IMR-90 (cell line): ENCODE results near the gene SLC46A3. TPM values are rescaled to one million over a fixed set of nuclear protein-coding genes. Genes with fewer than 3 reads are reported as not detected.

ENCODE experiments used
- ATAC-seq: fragments of 200-7000 bp; cut with Tn5 transposase; 2 replicates; pipeline ENCODE4 v1.9.1; 2020; ENCODE audit warnings: low read depth, mild to moderate bottlenecking, moderate library complexity
- BruUV-seq: library from RNA; stranded (reverse); fragments of 400-500 nt; replicated peaks from 2 replicates; lab custom pipeline; 2021; lab: Mats Ljungman, UMichigan
- CTCF ChIA-PET: fragments of 300-600 bp; formaldehyde crosslinking; extraction: SDS; loops from one replicate; lab custom pipeline; 2021; ENCODE audit warnings: antibody characterized with exemption; lab: Yijun Ruan, JAX
- POLR2A ChIA-PET: fragments of 300-600 bp; sonication (Branson Sonifier 250); formaldehyde crosslinking; loops from one replicate; lab custom pipeline; 2022; ENCODE audit warnings: antibody characterized with exemption; ENCODE audit not compliant: unreplicated experiment; lab: Charles Lee
- DNase-seq: peaks from one replicate; pipeline ENCODE4 v3.0.0; 2013
- H2AFZ ChIP-seq: replicated peaks from 2 replicates; pipeline ENCODE3; 2013; ENCODE audit warnings: low read length, mild to moderate bottlenecking; ENCODE audit not compliant: poor library complexity
- H2AK5ac ChIP-seq: 2 replicates; pipeline ENCODE4 v1.6.1; 2013; ENCODE audit warnings: low read depth, low read length, inconsistent platforms
- H2AK9ac ChIP-seq: replicated peaks from 2 replicates; pipeline ENCODE3; 2013; ENCODE audit warnings: mild to moderate bottlenecking, low read depth, low read length, moderate library complexity; ENCODE audit not compliant: poor library complexity
- H2BK120ac ChIP-seq: 2 replicates; pipeline ENCODE4 v1.6.1; 2013; ENCODE audit warnings: low read depth, low read length, inconsistent platforms
- H2BK15ac ChIP-seq: 3 replicates; pipeline ENCODE4 v1.6.1; 2013; ENCODE audit warnings: low read depth, low read length, inconsistent platforms
- H2BK20ac ChIP-seq: 2 replicates; pipeline ENCODE4 v1.6.1; 2013; ENCODE audit warnings: low read depth, mild to moderate bottlenecking, inconsistent platforms, low read length, moderate library complexity
- H2BK5ac ChIP-seq: 2 replicates; pipeline ENCODE4 v1.6.1; 2013; ENCODE audit warnings: mild to moderate bottlenecking, low read depth, low read length, inconsistent platforms; ENCODE audit not compliant: poor library complexity, severe bottlenecking
- H3K14ac ChIP-seq: replicated peaks from 2 replicates; pipeline ENCODE4 v1.6.1; 2013; ENCODE audit warnings: low read depth, low read length, inconsistent platforms
- H3K18ac ChIP-seq: 2 replicates; pipeline ENCODE4 v1.6.1; 2013; ENCODE audit warnings: low read depth, low read length, control low read depth
- H3K23ac ChIP-seq: 2 replicates; pipeline ENCODE4 v1.6.1; 2013; ENCODE audit warnings: low read depth, low read length, inconsistent platforms
- H3K27ac ChIP-seq: 2 replicates; pipeline ENCODE4 v1.5.1; 2013; ENCODE audit warnings: mild to moderate bottlenecking, control low read depth, low read length; ENCODE audit not compliant: insufficient read depth
- H3K27me3 ChIP-seq: 2 replicates; pipeline ENCODE4 v1.6.1; 2013; ENCODE audit warnings: low read length; ENCODE audit not compliant: control insufficient read depth, insufficient read depth
- H3K36me3 ChIP-seq: 2 replicates; pipeline ENCODE4 v1.6.1; 2013; ENCODE audit warnings: low read length, mixed read lengths; ENCODE audit not compliant: control insufficient read depth, insufficient read depth
- H3K4ac ChIP-seq: 2 replicates; pipeline ENCODE4 v1.6.1; 2013; ENCODE audit warnings: low read depth, low read length, inconsistent platforms
- H3K4me1 ChIP-seq: 2 replicates; pipeline ENCODE4 v1.6.1; 2013; ENCODE audit warnings: low read length, mixed read lengths; ENCODE audit not compliant: control insufficient read depth, insufficient read depth
- H3K4me2 ChIP-seq: 2 replicates; pipeline ENCODE4 v1.6.1; 2013; ENCODE audit warnings: low read depth, mild to moderate bottlenecking, control low read depth, low read length, moderate library complexity
- H3K4me3 ChIP-seq: 2 replicates; pipeline ENCODE4 v1.5.1; 2013; ENCODE audit warnings: low read depth, mild to moderate bottlenecking, control low read depth, low read length, moderate library complexity; ENCODE audit not compliant: insufficient read depth
- H3K56ac ChIP-seq: 2 replicates; pipeline ENCODE4 v1.6.1; 2013; ENCODE audit warnings: low read length, inconsistent platforms; ENCODE audit not compliant: insufficient read depth; ENCODE audit errors: extremely low read depth
- H3K79me1 ChIP-seq, 2 experiments: 2 replicates each; pipeline ENCODE4 v1.6.1; 2013; ENCODE audit warnings: low read length in 2 of 2, inconsistent platforms in 1 of 2, low read depth in 1 of 2
- H3K9ac ChIP-seq: 2 replicates; pipeline ENCODE4 v1.6.1; 2013; ENCODE audit warnings: low read depth, low read length, control low read depth
- H3K9me1 ChIP-seq: 2 replicates; pipeline ENCODE4 v1.6.1; 2013; ENCODE audit warnings: low read length, inconsistent platforms; ENCODE audit not compliant: insufficient read depth
- H3K9me3 ChIP-seq: 2 replicates; pipeline ENCODE4 v1.6.1; 2013; ENCODE audit warnings: low read length; ENCODE audit not compliant: control insufficient read depth, insufficient read depth
- H4K20me1 ChIP-seq: 2 replicates; pipeline ENCODE4 v1.6.1; 2013; ENCODE audit warnings: low read length, inconsistent platforms; ENCODE audit not compliant: insufficient read depth
- H4K5ac ChIP-seq: 2 replicates; pipeline ENCODE4 v1.6.1; 2013; ENCODE audit warnings: mild to moderate bottlenecking, low read depth, low read length, control low read depth
- H4K8ac ChIP-seq, 2 experiments: 2 replicates each; pipeline ENCODE4 v1.6.1; 2013; ENCODE audit warnings: low read depth in 2 of 2, low read length in 2 of 2, control low read depth in 1 of 2, inconsistent platforms in 1 of 2
- H4K91ac ChIP-seq: 2 replicates; pipeline ENCODE4 v1.6.1; 2013; ENCODE audit warnings: low read depth, low read length, inconsistent platforms; ENCODE audit not compliant: insufficient read depth
- CHD1 ChIP-seq: IDR thresholded peaks from 2 replicates; pipeline ENCODE4 v1.6.1; 2012; ENCODE audit warnings: low read depth, low read length, improper control_type of control experiment
- WGBS, 2 experiments: methylation state at CpG; one replicate each; pipeline versions ENCODE4 v1.1.5 to v1.1.7; 2013; ENCODE audit warnings: missing lambda C conversion rate in 2 of 2; ENCODE audit not compliant: insufficient read length in 1 of 2; ENCODE audit errors: extremely low coverage in 2 of 2; 5-methylcytosine and 5-hydroxymethylcytosine counted together
- dilution Hi-C: fragments of 300-500 bp; cut with HindIII; formaldehyde crosslinking; loops from one replicate; pipeline ENCODE4 v1.14.3; 2018; ENCODE audit warnings: low sequenced_read_pairs; ENCODE audit not compliant: unreplicated experiment
- in situ Hi-C: fragments of 300-500 bp; cut with MboI; formaldehyde crosslinking; loops from 3 replicates; pipeline ENCODE4 v1.14.3; 2019; ENCODE audit warnings: low sequenced_read_pairs, inconsistent platforms, mixed read lengths
- intact Hi-C: fragments of 100-400 bp; cut with micrococcal nuclease; formaldehyde crosslinking; loops from 2 replicates; pipeline ENCODE4 v1.10.0; 2022
- polyA plus RNA-seq, 3 experiments: library from polyadenylated mRNA; depleted of rRNA; stranded (reverse); fragments of >200 nt; gene quantifications; 2 replicates each; pipeline ENCODE4 v1.2.3, GENCODE V29; 2012; ENCODE audit warnings: low replicate concordance in 1 of 3
- total RNA-seq: library from RNA; depleted of rRNA; stranded (reverse); fragments of >200 nt; gene quantifications from 2 replicates; pipeline ENCODE4 v1.2.3, GENCODE V29; 2012

The SLC46A3 gene
- total and polyA plus RNA-seq, 2 of the 4 experiments (the other 2 are of a cell fraction) = 0.54 to 0.89 TPM

- Histone ChIP-seq H2AFZ (no peak overlapping the region), H3K79me1 (no peaks in the 10 kb centered on the region), H2AK5ac (no peak overlapping the region), H2AK9ac (no peak overlapping the region), H3K23ac (no peak overlapping the region), H2BK120ac (0 out of 2 replicates have a peak overlapping the region, but pooled peaks have one; percentile 43), H3K14ac (no peak overlapping the region), H4K91ac (no peak overlapping the region), H2BK5ac (no peak overlapping the region), H2BK15ac (no peak overlapping the region), H3K36me3 (no peaks in the 10 kb centered on the region), H3K4ac (no peak overlapping the region), H3K9me3 (no peaks in the 10 kb centered on the region), H3K4me2 (no peak overlapping the region), H4K20me1 (no peaks in the 10 kb centered on the region), H3K4me3 (no peak overlapping the region), H3K9me1 (peaks cover 2% of the 10 kb centered on the region; the same call in 1 of the 2 replicates), H3K56ac (no peak overlapping the region), H3K18ac (no peak overlapping the region; the same call in 1 of the 2 replicates), H3K9ac (no peak overlapping the region), H3K4me1 (peaks cover 6% of the 10 kb centered on the region), H3K27me3 (no peaks in the 10 kb centered on the region), H2BK20ac (no peak overlapping the region), H3K27ac (no peak overlapping the region), H4K5ac (no peak overlapping the region), H4K8ac (peak overlapping the region; percentile 6 to 44; a peak in 2 of 4 replicates)
- CTCF ChIA-PET = interaction anchor here (0.7 kb wide), 1 partner anchor 17 kb away, joined by 4 read pairs; no protein-coding TSS in a partner anchor
- no CpG with 5 or more reads among the region's 5 CpGs for WGBS, 2 experiments
- DNase-seq = no peak
- dilution Hi-C loops (no loop called here), intact Hi-C loops (no loop called here), in situ Hi-C loops (no loop called here)
- POLR2A ChIA-PET = no interaction called here
- BruUV-seq = no TSS peak
- ATAC-seq = no peak
- no peak for TF ChIP-seq CHD1
Measured at GRCh38 chr13:28755546-28755870, 36.7 kb upstream of the SLC46A3 start.
